SJCRH30 (cell line): ENCODE results near the gene CACNA1H. TPM values are rescaled to one million over a fixed set of nuclear protein-coding genes. Genes with fewer than 3 reads are reported as not detected.

Source experiments
- DNase-seq, 2 experiments: peaks; one replicate each; pipeline ENCODE4 v3.0.0-alpha.2; 2015 to 2020
- H3K27ac ChIP-seq: fragments of 250-450 bp; sonication (Bioruptor Pico); 2 replicates; pipeline ENCODE4 v1.5.1; 2020; ENCODE audit warnings: mild to moderate bottlenecking, moderate library complexity
- H3K27me3 ChIP-seq: fragments of 250-450 bp; sonication (Bioruptor Pico); 2 replicates; pipeline ENCODE4 v1.5.1; 2020; ENCODE audit warnings: mild to moderate bottlenecking, moderate library complexity
- H3K36me3 ChIP-seq: fragments of 250-450 bp; sonication (Bioruptor Pico); 2 replicates; pipeline ENCODE4 v1.5.1; 2020; ENCODE audit warnings: mild to moderate bottlenecking, moderate library complexity
- H3K4me1 ChIP-seq: fragments of 250-450 bp; sonication (Bioruptor Pico); 2 replicates; pipeline ENCODE4 v1.5.1; 2020; ENCODE audit warnings: mild to moderate bottlenecking, moderate library complexity
- H3K4me3 ChIP-seq: fragments of 250-450 bp; sonication (Bioruptor Pico); 2 replicates; pipeline ENCODE4 v1.5.1; 2020; ENCODE audit warnings: mild to moderate bottlenecking, moderate library complexity
- H3K9me3 ChIP-seq: fragments of 250-450 bp; sonication (Bioruptor Pico); replicated peaks from 2 replicates; pipeline ENCODE4 v1.5.1; 2020; ENCODE audit warnings: mild to moderate bottlenecking, moderate library complexity
- total RNA-seq: library from RNA; depleted of rRNA; stranded (reverse); fragments of >200 nt; shearing (Covaris generic); gene quantifications from 2 replicates; pipeline ENCODE4 v1.2.3, GENCODE V29; 2014

Gene CACNA1H
- total RNA-seq, 1 experiment from 2014 or later: 1.7 TPM

- H3K9me3 ChIP-seq: no peaks in the 10 kb centered on the region
- peaks cover 30% of the 10 kb centered on the region for H3K27me3 ChIP-seq
- no peaks in the 10 kb centered on the region for H3K36me3 ChIP-seq
- H3K4me3 ChIP-seq: no peak overlapping the region
- DNase-seq: no peak
- H3K4me1 ChIP-seq: no peaks in the 10 kb centered on the region
- no peak overlapping the region for H3K27ac ChIP-seq
These were observed 9.0 kb upstream of the CACNA1H start for GRCh38 chr16:1143761-1144450.

GRCh38 chr16:1144476-1145382 lies 8.2 kb upstream of the CACNA1H start:
- H3K4me1 ChIP-seq: no peaks in the 10 kb centered on the region; the same call in 1 of the 2 replicates
- H3K27ac ChIP-seq: no peak overlapping the region
- H3K27me3 ChIP-seq: peaks cover 30% of the 10 kb centered on the region
- H3K4me3 ChIP-seq: no peak overlapping the region
- no peak for DNase-seq
- no peaks in the 10 kb centered on the region for H3K36me3 ChIP-seq
- H3K9me3 ChIP-seq: no peaks in the 10 kb centered on the region

GRCh38 chr16:1145383-1146100 lies 7.4 kb upstream of the CACNA1H start:
- H3K4me1 ChIP-seq: no peaks in the 10 kb centered on the region; the same call in 1 of the 2 replicates
- peaks cover 30% of the 10 kb centered on the region for H3K27me3 ChIP-seq
- H3K4me3 ChIP-seq: no peak overlapping the region
- no peak for DNase-seq
- H3K27ac ChIP-seq: no peak overlapping the region
- no peaks in the 10 kb centered on the region for H3K36me3 ChIP-seq
- no peaks in the 10 kb centered on the region for H3K9me3 ChIP-seq

- Histone ChIP-seq H3K4me3 (no peak overlapping the region), H3K36me3 (no peaks in the 10 kb centered on the region), H3K27me3 (peaks cover 25% of the 10 kb centered on the region), H3K9me3 (no peaks in the 10 kb centered on the region), H3K4me1 (no peaks in the 10 kb centered on the region; the same call in 1 of the 2 replicates), H3K27ac (no peak overlapping the region)
- no peak for DNase-seq
These were observed 6.5 kb upstream of the CACNA1H start for GRCh38 chr16:1146409-1146808.

GRCh38 chr16:1147027-1147426 lies 5.9 kb upstream of the CACNA1H start:
- Histone ChIP-seq H3K36me3 (no peaks in the 10 kb centered on the region), H3K4me1 (no peaks in the 10 kb centered on the region; the same call in 1 of the 2 replicates), H3K27ac (no peak overlapping the region), H3K9me3 (no peaks in the 10 kb centered on the region), H3K27me3 (peaks cover 27% of the 10 kb centered on the region), H3K4me3 (no peak overlapping the region)
- no peak for DNase-seq

- H3K4me3 ChIP-seq: no peak overlapping the region
- no peaks in the 10 kb centered on the region for H3K36me3 ChIP-seq
- no peak overlapping the region for H3K27ac ChIP-seq
- no peaks in the 10 kb centered on the region for H3K9me3 ChIP-seq
- DNase-seq: no peak
- no peaks in the 10 kb centered on the region; the same call in 1 of the 2 replicates for H3K4me1 ChIP-seq
- peaks cover 16% of the 10 kb centered on the region for H3K27me3 ChIP-seq
These were observed 3.7 kb upstream of the CACNA1H start for GRCh38 chr16:1149101-1149636.

- no peaks in the 10 kb centered on the region; the same call in 1 of the 2 replicates for H3K4me1 ChIP-seq
- H3K36me3 ChIP-seq: no peaks in the 10 kb centered on the region
- no peak overlapping the region for H3K27ac ChIP-seq
- H3K27me3 ChIP-seq: peaks cover 16% of the 10 kb centered on the region
- no peak overlapping the region for H3K4me3 ChIP-seq
- peak; percentile 56 to 59 for DNase-seq
- H3K9me3 ChIP-seq: no peaks in the 10 kb centered on the region
These were observed 2.4 kb upstream of the CACNA1H start for GRCh38 chr16:1150511-1150982.

- Histone ChIP-seq H3K27me3 (peaks cover 23% of the 10 kb centered on the region), H3K27ac (no peak overlapping the region), H3K36me3 (no peaks in the 10 kb centered on the region), H3K9me3 (no peaks in the 10 kb centered on the region), H3K4me1 (peaks cover 7% of the 10 kb centered on the region; the same call in 1 of the 2 replicates), H3K4me3 (no peak overlapping the region)
- no peak for DNase-seq
These were observed 1.3 kb upstream of the CACNA1H start for GRCh38 chr16:1151424-1152122.

- 0 out of 2 replicates have a peak overlapping the region, but pooled peaks have one; percentile 16 for H3K4me3 ChIP-seq
- H3K36me3 ChIP-seq: no peaks in the 10 kb centered on the region
- H3K27ac ChIP-seq: no peak overlapping the region
- peaks cover 26% of the 10 kb centered on the region for H3K27me3 ChIP-seq
- H3K4me1 ChIP-seq: peaks cover 7% of the 10 kb centered on the region; the same call in 1 of the 2 replicates
- no peaks in the 10 kb centered on the region for H3K9me3 ChIP-seq
- DNase-seq: peak in 1 of 2 experiments; percentile 22
These were observed 725 bp upstream of the CACNA1H start for GRCh38 chr16:1152123-1152638.

GRCh38 chr16:1153480-1154160 lies 714 bp downstream of the CACNA1H start:
- Histone ChIP-seq H3K27ac (no peak overlapping the region), H3K4me3 (no peak overlapping the region), H3K9me3 (no peaks in the 10 kb centered on the region), H3K4me1 (peaks cover 7% of the 10 kb centered on the region; the same call in 1 of the 2 replicates), H3K36me3 (no peaks in the 10 kb centered on the region), H3K27me3 (peaks cover 39% of the 10 kb centered on the region)
- DNase-seq: no peak

- H3K27me3 ChIP-seq: peaks cover 46% of the 10 kb centered on the region
- no peak for DNase-seq
- no peak overlapping the region for H3K27ac ChIP-seq
- H3K9me3 ChIP-seq: no peaks in the 10 kb centered on the region
- H3K4me1 ChIP-seq: peaks cover 14% of the 10 kb centered on the region
- no peak overlapping the region for H3K4me3 ChIP-seq
- H3K36me3 ChIP-seq: no peaks in the 10 kb centered on the region
These were observed 1.5 kb downstream of the CACNA1H start for GRCh38 chr16:1154291-1154886.

- Histone ChIP-seq H3K4me1 (peaks cover 19% of the 10 kb centered on the region), H3K27ac (no peak overlapping the region), H3K4me3 (no peak overlapping the region), H3K9me3 (no peaks in the 10 kb centered on the region), H3K27me3 (peaks cover 51% of the 10 kb centered on the region), H3K36me3 (no peaks in the 10 kb centered on the region)
- no peak for DNase-seq
These were observed 2.0 kb downstream of the CACNA1H start for GRCh38 chr16:1154887-1155331.
